ENCODE data around the gene LIPN.

- TF ChIP-seq, protein P1, sequence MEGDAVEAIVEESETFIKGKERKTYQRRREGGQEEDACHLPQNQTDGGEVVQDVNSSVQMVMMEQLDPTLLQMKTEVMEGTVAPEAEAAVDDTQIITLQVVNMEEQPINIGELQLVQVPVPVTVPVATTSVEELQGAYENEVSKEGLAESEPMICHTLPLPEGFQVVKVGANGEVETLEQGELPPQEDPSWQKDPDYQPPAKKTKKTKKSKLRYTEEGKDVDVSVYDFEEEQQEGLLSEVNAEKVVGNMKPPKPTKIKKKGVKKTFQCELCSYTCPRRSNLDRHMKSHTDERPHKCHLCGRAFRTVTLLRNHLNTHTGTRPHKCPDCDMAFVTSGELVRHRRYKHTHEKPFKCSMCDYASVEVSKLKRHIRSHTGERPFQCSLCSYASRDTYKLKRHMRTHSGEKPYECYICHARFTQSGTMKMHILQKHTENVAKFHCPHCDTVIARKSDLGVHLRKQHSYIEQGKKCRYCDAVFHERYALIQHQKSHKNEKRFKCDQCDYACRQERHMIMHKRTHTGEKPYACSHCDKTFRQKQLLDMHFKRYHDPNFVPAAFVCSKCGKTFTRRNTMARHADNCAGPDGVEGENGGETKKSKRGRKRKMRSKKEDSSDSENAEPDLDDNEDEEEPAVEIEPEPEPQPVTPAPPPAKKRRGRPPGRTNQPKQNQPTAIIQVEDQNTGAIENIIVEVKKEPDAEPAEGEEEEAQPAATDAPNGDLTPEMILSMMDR (IDR thresholded peaks at IDR 0.05 in 8 of 11, conservative IDR thresholded peaks at IDR 0.05 in 3 of 11), result no peak
- no peak for TF ChIP-seq POLR2A (IDR thresholded peaks at IDR 0.05)
- TF ChIP-seq POLR2AphosphoS5 (IDR thresholded peaks at IDR 0.05), result no peak
Measured at GRCh38 chr10:88745633-88746032, 14.2 kb upstream of the LIPN start.
